SK-N-SH treated with all-trans-retinoic acid at 6 μM for 48 hours (cell line): Measurements from ENCODE around the gene DOCK2.
A peak's percentile ranks its signal among the peaks of the same experiment; 100 is the strongest.

ENCODE experiments used
- ATAC-seq: fragments of 200-7000 bp; cut with Tn5 transposase; 3 replicates; pipeline ENCODE4 v1.9.1; 2020; ENCODE audit warnings: mild to moderate bottlenecking, moderate library complexity
- BACH2 ChIP-seq: fragments of 250-450 bp; sonication (Bioruptor Pico); IDR thresholded peaks from 2 replicates; pipeline ENCODE4 v1.9.0; 2021; ENCODE audit warnings: mild to moderate bottlenecking, borderline replicate concordance
- CSDC2 ChIP-seq: fragments of 250-450 bp; sonication (Bioruptor Pico); IDR thresholded peaks from 2 replicates; pipeline ENCODE4 v1.5.0; 2020; ENCODE audit warnings: mild to moderate bottlenecking, moderate library complexity
- ESRRG ChIP-seq: fragments of 250-450 bp; sonication (Bioruptor Pico); IDR thresholded peaks from 2 replicates; pipeline ENCODE4 v1.6.1; 2021; ENCODE audit warnings: mild to moderate bottlenecking
- GLIS3 ChIP-seq: fragments of 250-450 bp; sonication (Bioruptor Pico); IDR thresholded peaks from 2 replicates; pipeline ENCODE4 v1.5.0; 2020; ENCODE audit warnings: mild to moderate bottlenecking, moderate library complexity
- OSR1 ChIP-seq: fragments of 250-450 bp; sonication (Bioruptor Pico); IDR thresholded peaks from 2 replicates; pipeline ENCODE4 v1.8.0; 2022; ENCODE audit warnings: moderate library complexity, mild to moderate bottlenecking, inconsistent platforms
- PPARA ChIP-seq: fragments of 250-450 bp; sonication (Bioruptor Pico); IDR thresholded peaks from 2 replicates; pipeline ENCODE4 v1.5.0; 2020; ENCODE audit warnings: mild to moderate bottlenecking, borderline replicate concordance
- SNAI2 ChIP-seq: fragments of 250-450 bp; sonication (Bioruptor Pico); IDR thresholded peaks from 2 replicates; pipeline ENCODE4 v1.5.0; 2020; ENCODE audit warnings: mild to moderate bottlenecking, moderate library complexity
- TCF4 ChIP-seq: fragments of 250-450 bp; sonication (Bioruptor Pico); IDR thresholded peaks from 2 replicates; pipeline ENCODE4 v1.8.0; 2021; ENCODE audit warnings: mild to moderate bottlenecking, moderate library complexity, borderline replicate concordance
- TOX ChIP-seq: fragments of 250-450 bp; sonication (Bioruptor Pico); IDR thresholded peaks from 2 replicates; pipeline ENCODE4 v1.8.0; 2021; ENCODE audit warnings: mild to moderate bottlenecking, moderate library complexity, borderline replicate concordance
- ZC3H10 ChIP-seq: fragments of 250-450 bp; sonication (Bioruptor Pico); IDR thresholded peaks from 2 replicates; pipeline ENCODE4 v1.5.1; 2021; ENCODE audit warnings: mild to moderate bottlenecking, moderate library complexity
- ZFP3 ChIP-seq: fragments of 250-450 bp; sonication (Bioruptor Pico); IDR thresholded peaks from 2 replicates; pipeline ENCODE4 v1.5.0; 2020; ENCODE audit warnings: mild to moderate bottlenecking, moderate library complexity
- ZFP30 ChIP-seq: fragments of 450-650 bp; formaldehyde crosslinking; IDR thresholded peaks from 2 replicates; pipeline ENCODE4 v1.5.0; 2022; ENCODE audit warnings: mild to moderate bottlenecking, moderate library complexity
- ZNF565 ChIP-seq: fragments of 450-650 bp; formaldehyde crosslinking; conservative IDR thresholded peaks from 2 replicates; pipeline ENCODE4 v1.5.0; 2020; ENCODE audit warnings: low read depth, mild to moderate bottlenecking, moderate library complexity
- ZNF70 ChIP-seq: fragments of 450-650 bp; formaldehyde crosslinking; IDR thresholded peaks from 2 replicates; pipeline ENCODE4 v1.5.0; 2020; ENCODE audit warnings: mild to moderate bottlenecking, moderate library complexity
- ZNF8 ChIP-seq: fragments of 450-650 bp; formaldehyde crosslinking; IDR thresholded peaks from 2 replicates; pipeline ENCODE4 v1.5.0; 2020; ENCODE audit warnings: mild to moderate bottlenecking, moderate library complexity
- TF ChIP-seq, protein P1 (sequence below): fragments of 250-450 bp; sonication (Bioruptor Pico); IDR thresholded peaks from 2 replicates; pipeline ENCODE4 v1.5.1; 2021; ENCODE audit warnings: mild to moderate bottlenecking, moderate library complexity
- TF ChIP-seq, protein P2 (sequence below): fragments of 250-450 bp; sonication (Bioruptor Pico); IDR thresholded peaks from 2 replicates; pipeline ENCODE4 v1.5.1; 2020; ENCODE audit warnings: low read depth, mild to moderate bottlenecking, moderate library complexity
- TF ChIP-seq, protein P3 (sequence below): fragments of 250-450 bp; sonication (Bioruptor Pico); IDR thresholded peaks from 2 replicates; pipeline ENCODE4 v1.8.0; 2021; ENCODE audit warnings: low read depth, mild to moderate bottlenecking, moderate library complexity, borderline replicate concordance
- TF ChIP-seq, protein P4 (sequence below): fragments of 250-450 bp; sonication (Bioruptor Pico); IDR thresholded peaks from 2 replicates; pipeline ENCODE4 v1.5.0; 2020; ENCODE audit warnings: mild to moderate bottlenecking, moderate library complexity

Gene DOCK2

DNA sequence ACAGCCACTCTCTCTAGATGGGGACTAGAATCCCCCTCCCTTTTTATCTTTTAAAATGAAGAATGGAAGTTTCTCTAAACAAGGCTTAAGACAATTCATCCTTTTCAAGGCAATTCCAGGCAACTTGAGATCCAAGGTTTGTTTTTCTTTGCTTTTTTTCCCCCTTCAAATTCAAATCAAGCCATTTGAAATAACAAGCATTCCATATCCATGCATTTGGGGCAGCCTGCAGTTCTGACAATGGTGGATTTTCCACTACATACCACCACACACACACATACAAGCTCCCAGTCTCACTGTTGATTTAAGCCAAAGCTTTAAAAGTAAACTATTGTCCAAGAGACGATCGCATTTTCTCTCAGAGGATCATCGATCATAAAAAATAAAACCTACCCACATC, 342.8 kb downstream of the DOCK2 start:
- no peak for TF ChIP-seq ZFP30 (CRISPR knock-in tag)
- no peak for TF ChIP-seq OSR1 (CRISPR knock-in tag)
- TF ChIP-seq ZNF565 (CRISPR knock-in tag): no peak
- TF ChIP-seq, protein P1, sequence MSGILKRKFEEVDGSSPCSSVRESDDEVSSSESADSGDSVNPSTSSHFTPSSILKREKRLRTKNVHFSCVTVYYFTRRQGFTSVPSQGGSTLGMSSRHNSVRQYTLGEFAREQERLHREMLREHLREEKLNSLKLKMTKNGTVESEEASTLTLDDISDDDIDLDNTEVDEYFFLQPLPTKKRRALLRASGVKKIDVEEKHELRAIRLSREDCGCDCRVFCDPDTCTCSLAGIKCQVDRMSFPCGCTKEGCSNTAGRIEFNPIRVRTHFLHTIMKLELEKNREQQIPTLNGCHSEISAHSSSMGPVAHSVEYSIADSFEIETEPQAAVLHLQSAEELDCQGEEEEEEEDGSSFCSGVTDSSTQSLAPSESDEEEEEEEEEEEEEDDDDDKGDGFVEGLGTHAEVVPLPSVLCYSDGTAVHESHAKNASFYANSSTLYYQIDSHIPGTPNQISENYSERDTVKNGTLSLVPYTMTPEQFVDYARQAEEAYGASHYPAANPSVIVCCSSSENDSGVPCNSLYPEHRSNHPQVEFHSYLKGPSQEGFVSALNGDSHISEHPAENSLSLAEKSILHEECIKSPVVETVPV (CRISPR knock-in tag): no peak
- TF ChIP-seq ZFP3 (CRISPR knock-in tag): no peak
- TF ChIP-seq, protein P2, sequence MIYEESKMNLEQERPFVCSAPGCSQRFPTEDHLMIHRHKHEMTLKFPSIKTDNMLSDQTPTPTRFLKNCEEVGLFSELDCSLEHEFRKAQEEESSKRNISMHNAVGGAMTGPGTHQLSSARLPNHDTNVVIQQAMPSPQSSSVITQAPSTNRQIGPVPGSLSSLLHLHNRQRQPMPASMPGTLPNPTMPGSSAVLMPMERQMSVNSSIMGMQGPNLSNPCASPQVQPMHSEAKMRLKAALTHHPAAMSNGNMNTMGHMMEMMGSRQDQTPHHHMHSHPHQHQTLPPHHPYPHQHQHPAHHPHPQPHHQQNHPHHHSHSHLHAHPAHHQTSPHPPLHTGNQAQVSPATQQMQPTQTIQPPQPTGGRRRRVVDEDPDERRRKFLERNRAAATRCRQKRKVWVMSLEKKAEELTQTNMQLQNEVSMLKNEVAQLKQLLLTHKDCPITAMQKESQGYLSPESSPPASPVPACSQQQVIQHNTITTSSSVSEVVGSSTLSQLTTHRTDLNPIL (CRISPR knock-in tag): no peak
- TF ChIP-seq, protein P3, sequence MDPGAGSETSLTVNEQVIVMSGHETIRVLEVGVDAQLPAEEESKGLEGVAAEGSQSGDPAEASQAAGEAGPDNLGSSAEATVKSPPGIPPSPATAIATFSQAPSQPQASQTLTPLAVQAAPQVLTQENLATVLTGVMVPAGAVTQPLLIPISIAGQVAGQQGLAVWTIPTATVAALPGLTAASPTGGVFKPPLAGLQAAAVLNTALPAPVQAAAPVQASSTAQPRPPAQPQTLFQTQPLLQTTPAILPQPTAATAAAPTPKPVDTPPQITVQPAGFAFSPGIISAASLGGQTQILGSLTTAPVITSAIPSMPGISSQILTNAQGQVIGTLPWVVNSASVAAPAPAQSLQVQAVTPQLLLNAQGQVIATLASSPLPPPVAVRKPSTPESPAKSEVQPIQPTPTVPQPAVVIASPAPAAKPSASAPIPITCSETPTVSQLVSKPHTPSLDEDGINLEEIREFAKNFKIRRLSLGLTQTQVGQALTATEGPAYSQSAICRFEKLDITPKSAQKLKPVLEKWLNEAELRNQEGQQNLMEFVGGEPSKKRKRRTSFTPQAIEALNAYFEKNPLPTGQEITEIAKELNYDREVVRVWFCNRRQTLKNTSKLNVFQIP (CRISPR knock-in tag): no peak
- TF ChIP-seq ZNF70: no peak
- TF ChIP-seq BACH2 (CRISPR knock-in tag): no peak
- no peak for TF ChIP-seq ZNF8 (CRISPR knock-in tag)
- no peak for TF ChIP-seq SNAI2 (CRISPR knock-in tag)
- TF ChIP-seq, protein P4, sequence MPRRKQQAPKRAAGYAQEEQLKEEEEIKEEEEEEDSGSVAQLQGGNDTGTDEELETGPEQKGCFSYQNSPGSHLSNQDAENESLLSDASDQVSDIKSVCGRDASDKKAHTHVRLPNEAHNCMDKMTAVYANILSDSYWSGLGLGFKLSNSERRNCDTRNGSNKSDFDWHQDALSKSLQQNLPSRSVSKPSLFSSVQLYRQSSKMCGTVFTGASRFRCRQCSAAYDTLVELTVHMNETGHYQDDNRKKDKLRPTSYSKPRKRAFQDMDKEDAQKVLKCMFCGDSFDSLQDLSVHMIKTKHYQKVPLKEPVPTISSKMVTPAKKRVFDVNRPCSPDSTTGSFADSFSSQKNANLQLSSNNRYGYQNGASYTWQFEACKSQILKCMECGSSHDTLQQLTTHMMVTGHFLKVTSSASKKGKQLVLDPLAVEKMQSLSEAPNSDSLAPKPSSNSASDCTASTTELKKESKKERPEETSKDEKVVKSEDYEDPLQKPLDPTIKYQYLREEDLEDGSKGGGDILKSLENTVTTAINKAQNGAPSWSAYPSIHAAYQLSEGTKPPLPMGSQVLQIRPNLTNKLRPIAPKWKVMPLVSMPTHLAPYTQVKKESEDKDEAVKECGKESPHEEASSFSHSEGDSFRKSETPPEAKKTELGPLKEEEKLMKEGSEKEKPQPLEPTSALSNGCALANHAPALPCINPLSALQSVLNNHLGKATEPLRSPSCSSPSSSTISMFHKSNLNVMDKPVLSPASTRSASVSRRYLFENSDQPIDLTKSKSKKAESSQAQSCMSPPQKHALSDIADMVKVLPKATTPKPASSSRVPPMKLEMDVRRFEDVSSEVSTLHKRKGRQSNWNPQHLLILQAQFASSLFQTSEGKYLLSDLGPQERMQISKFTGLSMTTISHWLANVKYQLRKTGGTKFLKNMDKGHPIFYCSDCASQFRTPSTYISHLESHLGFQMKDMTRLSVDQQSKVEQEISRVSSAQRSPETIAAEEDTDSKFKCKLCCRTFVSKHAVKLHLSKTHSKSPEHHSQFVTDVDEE (CRISPR knock-in tag): no peak
- no peak for TF ChIP-seq TCF4
- no peak for TF ChIP-seq PPARA (CRISPR knock-in tag)
- TF ChIP-seq, all 23 proteins: peak for 0
- ATAC-seq: no peak

DNA sequence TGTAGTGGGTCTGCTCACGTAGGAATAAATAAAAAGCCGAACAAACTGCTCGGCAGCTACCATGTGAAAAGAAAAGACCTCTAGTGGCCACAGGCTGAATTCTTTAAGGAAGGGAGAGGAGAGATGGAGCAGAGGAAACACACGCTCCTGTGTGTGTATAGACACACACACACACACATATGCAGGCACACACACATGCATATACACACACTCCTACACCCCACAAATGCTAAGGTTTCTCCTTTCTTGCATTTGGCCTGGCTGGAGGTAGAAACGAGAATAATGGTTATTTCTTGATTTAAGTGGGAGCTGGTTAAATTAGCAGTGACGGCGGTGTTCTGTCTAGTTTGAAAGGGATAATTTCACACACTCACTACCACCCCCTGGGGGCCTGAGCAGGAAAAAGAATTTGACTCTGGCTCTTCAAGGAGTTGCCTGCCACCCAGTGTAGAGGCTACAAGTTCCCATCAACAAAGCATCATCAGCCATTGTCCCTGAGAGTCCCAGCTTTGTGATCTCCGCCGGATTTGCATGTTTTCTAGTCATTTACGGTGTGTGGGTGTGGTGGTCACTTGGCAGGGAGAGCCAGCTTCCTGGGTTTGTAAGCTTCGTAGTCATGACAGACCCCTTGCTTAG, 343.5 kb downstream of the DOCK2 start, which contains the start of gene INSYN2B:
Gene INSYN2B, minus strand, starts transcription at position 78 of the 636 bp plus-strand sequence. CDS start 96,597 bp downstream, outside the sequence.
- peak; percentile 80 for ATAC-seq
- TF ChIP-seq ZFP3 (CRISPR knock-in tag) (peak; percentile 57; the same call in 1 of the 2 replicates), CSDC2 (no peak)

DNA sequence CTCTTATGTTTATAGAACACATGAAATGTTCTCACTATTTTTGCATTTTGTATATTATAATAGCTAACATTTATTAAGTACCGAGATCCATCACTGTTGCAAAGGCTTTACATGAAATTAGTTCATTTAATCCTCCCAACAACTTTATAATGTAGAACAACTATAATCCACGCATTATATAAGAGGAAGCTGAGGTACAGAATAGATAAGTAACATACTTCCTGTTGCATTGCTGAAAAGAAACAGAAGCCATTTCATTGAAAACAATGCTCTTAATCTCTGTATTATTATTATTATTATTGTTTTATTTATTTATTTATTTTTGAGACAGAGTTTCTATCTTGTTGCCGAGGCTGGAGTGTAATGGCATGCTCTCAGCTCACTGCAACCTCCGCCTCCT, 351.1 kb downstream of the DOCK2 start:
- TF ChIP-seq, protein P3 (CRISPR knock-in tag): no peak
- TF ChIP-seq OSR1 (CRISPR knock-in tag) (no peak), ZFP30 (CRISPR knock-in tag) (no peak), ZNF565 (CRISPR knock-in tag) (no peak), ZC3H10 (CRISPR knock-in tag) (no peak)
- no peak for ATAC-seq

DNA sequence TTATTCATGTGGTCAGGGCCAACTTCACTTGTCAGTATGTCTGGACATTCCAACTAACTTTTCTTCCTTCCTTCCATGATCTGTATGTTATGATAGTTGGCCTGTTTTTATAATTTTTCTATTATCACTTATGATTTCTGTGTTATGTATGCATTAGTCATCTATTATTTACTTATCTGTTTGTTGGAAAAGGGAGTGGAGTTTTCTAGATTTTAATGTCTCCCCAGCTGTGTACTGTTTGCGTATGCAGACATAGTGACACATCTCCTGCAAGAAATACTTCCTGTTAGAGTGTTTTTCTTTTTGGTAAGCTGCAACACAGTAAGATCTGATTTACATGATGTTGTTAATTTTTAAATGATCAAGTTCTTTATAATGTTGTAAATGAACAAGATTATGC, 351.9 kb downstream of the DOCK2 start:
- no peak for ATAC-seq
- TF ChIP-seq ZNF565 (CRISPR knock-in tag): no peak
- no peak for TF ChIP-seq ZFP30 (CRISPR knock-in tag)
- no peak for TF ChIP-seq ESRRG (CRISPR knock-in tag)
- no peak for TF ChIP-seq TOX
- no peak for TF ChIP-seq ZNF8 (CRISPR knock-in tag)
- no peak for TF ChIP-seq GLIS3 (CRISPR knock-in tag)
- TF ChIP-seq SNAI2 (CRISPR knock-in tag): no peak
- TF ChIP-seq, protein P4 (CRISPR knock-in tag): no peak
- TF ChIP-seq ZFP3 (CRISPR knock-in tag): no peak
